HCT116 (cell line): ENCODE data around the gene BBS7.

Source experiments
- ATF3 ChIP-seq: IDR thresholded peaks from 2 replicates; pipeline ENCODE4 v1.6.1; 2012
- CEBPB ChIP-seq: IDR thresholded peaks from 2 replicates; pipeline ENCODE4 v1.6.1; 2012; ENCODE audit warnings: low read depth
- CTCF ChIP-seq, 3 experiments: fragments of 200-600 bp in 1 of 3; sonication (generic) in 1 of 3; IDR thresholded peaks in 2 of 3; conservative IDR thresholded peaks in 1 of 3; 2 replicates each; pipeline ENCODE4 v1.5.1; 2012 to 2017; ENCODE audit warnings: low read depth in 2 of 3, low read length in 2 of 3, antibody characterized with exemption in 1 of 3, borderline replicate concordance in 1 of 3, control low read depth in 1 of 3, mild to moderate bottlenecking in 1 of 3, mixed read lengths in 1 of 3, mixed run types in 1 of 3, moderate library complexity in 1 of 3; ENCODE audit not compliant: insufficient read depth in 1 of 3
- EZH2 ChIP-seq: fragments of 200-600 bp; sonication (generic); IDR thresholded peaks from 2 replicates; pipeline ENCODE4 v1.6.1; 2017; ENCODE audit warnings: antibody characterized with exemption, mixed run types
- EZH2phosphoT487 ChIP-seq: fragments of 200-600 bp; IDR thresholded peaks from 2 replicates; pipeline ENCODE4 v1.6.1; 2018; ENCODE audit warnings: antibody characterized with exemption, borderline replicate concordance
- FOSL1 ChIP-seq: IDR thresholded peaks from 2 replicates; pipeline ENCODE4 v1.6.1; 2012; ENCODE audit warnings: low read depth
- JUND ChIP-seq: IDR thresholded peaks from 2 replicates; pipeline ENCODE4 v1.6.1; 2012
- MAX ChIP-seq: IDR thresholded peaks from 2 replicates; pipeline ENCODE4 v1.6.1; 2012
- POLR2A ChIP-seq: IDR thresholded peaks from 2 replicates; pipeline ENCODE4 v1.7.0; 2011; ENCODE audit warnings: borderline replicate concordance; ENCODE audit not compliant: insufficient read depth, insufficient read length; ENCODE audit errors: extremely low read depth
- POLR2AphosphoS5 ChIP-seq: IDR thresholded peaks from 2 replicates; pipeline ENCODE4 v1.6.1; 2011; ENCODE audit warnings: mild to moderate bottlenecking, low read depth, low read length, moderate library complexity
- REST ChIP-seq: IDR thresholded peaks from 2 replicates; pipeline ENCODE4 v1.6.1; 2012; ENCODE audit warnings: low read depth
- SRF ChIP-seq: IDR thresholded peaks from 2 replicates; pipeline ENCODE4 v1.6.1; 2012; ENCODE audit warnings: low read depth
- YY1 ChIP-seq: IDR thresholded peaks from 2 replicates; pipeline ENCODE4 v1.6.1; 2011; ENCODE audit warnings: low read length, low read depth, moderate library complexity, mild to moderate bottlenecking; ENCODE audit not compliant: insufficient replicate concordance; ENCODE audit errors: extremely low read depth
- ZNF274 ChIP-seq: fragments of 200-500 bp; sonication (Bioruptor generic); IDR thresholded peaks from 2 replicates; pipeline ENCODE4 v1.6.1; 2014; ENCODE audit warnings: mild to moderate bottlenecking, low read depth, low read length, inconsistent platforms

- no peak for TF ChIP-seq JUND
- no peak for TF ChIP-seq CTCF (IDR thresholded peaks at IDR 0.05 in 2 of 3, conservative IDR thresholded peaks at IDR 0.05 in 1 of 3; ENCODE audit: borderline replicate concordance in 1 of 3, insufficient read depth in 1 of 3, low read depth in 2 of 3, low read length in 2 of 3)
- TF ChIP-seq ZNF274: no peak
- no peak for TF ChIP-seq EZH2phosphoT487
- TF ChIP-seq SRF: no peak
- no peak for TF ChIP-seq POLR2A
- no peak for TF ChIP-seq CEBPB
- no peak for TF ChIP-seq REST
- no peak for TF ChIP-seq POLR2AphosphoS5
- TF ChIP-seq MAX: no peak
- no peak for TF ChIP-seq YY1
- no peak for TF ChIP-seq ATF3
- no peak for TF ChIP-seq EZH2
- TF ChIP-seq FOSL1: no peak
Measured at GRCh38 chr4:121881158-121881557, 10.9 kb upstream of the BBS7 start.
